Fibroblast of peridontal ligament (primary cell): ENCODE measurements around the gene TIGD1.
"Not testable (repeated sequence)": the region's sequence is repeated elsewhere in the genome, so short reads cannot be mapped to it uniquely, and the experiment has no call there.

ENCODE experiments used
- DNase-seq: peaks from one replicate; pipeline ENCODE4 v3.0.0-alpha.2; 2010; ENCODE audit errors: extremely low read depth

The TIGD1 gene

GRCh38 chr2:232539298-232540231, 10.8 kb downstream of the TIGD1 start, which contains the start of gene CHRNG:
Gene CHRNG (plus strand): TSS chr2:232539692. CDS start chr2:232539748, 56 bp downstream.
- DNase-seq: no peak

- no peak for DNase-seq
Measured at GRCh38 chr2:232538671-232539070, 11.7 kb downstream of the TIGD1 start.

GRCh38 chr2:232537499-232537898, 12.9 kb downstream of the TIGD1 start:
- DNase-seq: no peak

- no peak for DNase-seq
Measured at GRCh38 chr2:232537079-232537478, 13.3 kb downstream of the TIGD1 start.

- DNase-seq: no peak
Measured at GRCh38 chr2:232535761-232536530, 14.4 kb downstream of the TIGD1 start.

GRCh38 chr2:232534940-232535651, 15.3 kb downstream of the TIGD1 start:
- no peak for DNase-seq

GRCh38 chr2:232533944-232534710, 16.2 kb downstream of the TIGD1 start:
- no peak for DNase-seq

- DNase-seq: not testable (repeated sequence)
Measured at GRCh38 chr2:232532821-232533220, 17.5 kb downstream of the TIGD1 start.

- DNase-seq: no peak
Measured at GRCh38 chr2:232532419-232532818, 17.9 kb downstream of the TIGD1 start.

GRCh38 chr2:232530626-232531260, 19.6 kb downstream of the TIGD1 start:
- no peak for DNase-seq

- no peak for DNase-seq
Measured at GRCh38 chr2:232529806-232530547, 20.4 kb downstream of the TIGD1 start.

GRCh38 chr2:232528746-232529460, 21.5 kb downstream of the TIGD1 start:
- DNase-seq: no peak

- no peak for DNase-seq
Measured at GRCh38 chr2:232527905-232528470, 22.4 kb downstream of the TIGD1 start.

GRCh38 chr2:232526372-232526941, 23.9 kb downstream of the TIGD1 start:
- no peak for DNase-seq

- no peak for DNase-seq
Measured at GRCh38 chr2:232525791-232526371, 24.5 kb downstream of the TIGD1 start, which contains the start of gene CHRND. Gene CHRND (plus strand): TSS chr2:232526160. CDS start chr2:232526216, 56 bp downstream.

- DNase-seq: no peak
Measured at GRCh38 chr2:232525199-232525598, 25.2 kb downstream of the TIGD1 start.

GRCh38 chr2:232524771-232525170, 25.6 kb downstream of the TIGD1 start:
- DNase-seq: no peak
